Stimulated activated CD8-positive, alpha-beta memory T cell treated with anti-CD3 and anti-CD28 coated beads, Interleukin-15, amount 100 ng/mL, for 4 hours (primary cell): Measurements from ENCODE around the gene PLD5.

ENCODE experiments used
- DNase-seq, 2 donors: peaks; one replicate each; pipeline ENCODE4 v3.0.0-alpha.2; 2020; ENCODE audit warnings: low read depth in 2 of 2

The PLD5 gene

GRCh38 chr1:242524571-242525359 is at the start of gene PLD5:
Gene PLD5 (minus strand): TSS chr1:242524697.
- no peak for DNase-seq

GRCh38 chr1:242569867-242570266 is 45.4 kb upstream of the PLD5 start:
- no peak for DNase-seq

GRCh38 chr1:242568666-242569065 is 44.2 kb upstream of the PLD5 start:
- DNase-seq = no peak

- DNase-seq = no peak
These were observed 43.1 kb upstream of the PLD5 start for GRCh38 chr1:242567596-242567995.

GRCh38 chr1:242556759-242557158 is 32.3 kb upstream of the PLD5 start:
- DNase-seq = no peak

- DNase-seq = no peak
These were observed 31.8 kb upstream of the PLD5 start for GRCh38 chr1:242556276-242556675.

- DNase-seq = no peak
These were observed 30.1 kb upstream of the PLD5 start for GRCh38 chr1:242554577-242554976.

GRCh38 chr1:242546849-242547729 is 22.6 kb upstream of the PLD5 start:
- DNase-seq = no peak

- no peak for DNase-seq
These were observed 21.9 kb upstream of the PLD5 start for GRCh38 chr1:242546441-242546840.

GRCh38 chr1:242544071-242544470 is 19.6 kb upstream of the PLD5 start:
- DNase-seq = no peak

GRCh38 chr1:242542271-242542670 is 17.8 kb upstream of the PLD5 start:
- no peak for DNase-seq

- no peak for DNase-seq
These were observed 11.5 kb upstream of the PLD5 start for GRCh38 chr1:242535986-242536385.

GRCh38 chr1:242534753-242535152 is 10.3 kb upstream of the PLD5 start:
- DNase-seq = no peak

- no peak for DNase-seq
These were observed 6.3 kb upstream of the PLD5 start for GRCh38 chr1:242530761-242531160.

GRCh38 chr1:242525769-242526168 is 1.3 kb upstream of the PLD5 start:
- no peak for DNase-seq

GRCh38 chr1:242525360-242525722 is 844 bp upstream of the PLD5 start:
- DNase-seq = no peak

GRCh38 chr1:242523719-242524570 is 552 bp downstream of the PLD5 start:
- no peak for DNase-seq

GRCh38 chr1:242522996-242523718 is 1.3 kb downstream of the PLD5 start:
- no peak for DNase-seq

GRCh38 chr1:242522304-242522945 is 2.1 kb downstream of the PLD5 start:
- DNase-seq = no peak

- DNase-seq = no peak
These were observed 8.9 kb downstream of the PLD5 start for GRCh38 chr1:242515555-242515954.

- DNase-seq = no peak
These were observed 17.8 kb downstream of the PLD5 start for GRCh38 chr1:242506724-242507123.
